Fibroblast of lung (primary cell): ENCODE results near the gene MTHFD2L.

Experiments used
- CTCF ChIP-seq, 2 donors: IDR thresholded peaks in 1 of 2; conservative IDR thresholded peaks in 1 of 2; 1 replicate in 1 of 2; 2 replicates in 1 of 2; pipeline ENCODE4 v1.5.1; 2011 to 2012; ENCODE audit warnings: low read length in 2 of 2, control low read depth in 1 of 2, inconsistent platforms in 1 of 2, low read depth in 1 of 2, mild to moderate bottlenecking in 1 of 2
- EZH2 ChIP-seq: IDR thresholded peaks from 2 replicates; pipeline ENCODE4 v1.5.1; 2012; ENCODE audit warnings: low read length, control low read depth, mild to moderate bottlenecking; ENCODE audit errors: missing control alignments

GRCh38 chr4:74167585-74167984 is 9.7 kb downstream of the MTHFD2L start:
- TF ChIP-seq CTCF (conservative IDR thresholded peaks at IDR 0.05 in 1 of 2, IDR thresholded peaks at IDR 0.05 in 1 of 2; ENCODE audit: low read depth in 1 of 2, low read length in 2 of 2) (no peak), EZH2 (no peak)
